Heart left ventricle (tissue), 16 donors: ENCODE data around the gene KLHL6. TPM values are rescaled to one million over a fixed set of nuclear protein-coding genes. Genes with fewer than 3 reads are reported as not detected.

Experiments
- ATAC-seq, 4 donors: fragments of 200-7000 bp; cut with Tn5 transposase; one replicate each; pipeline ENCODE4 v1.9.1; 2020 to 2022; ENCODE audit warnings: moderate library complexity in 4 of 4, mild to moderate bottlenecking in 3 of 4, moderate number of reproducible peaks in 1 of 4
- DNase-seq, 5 donors: peaks; one replicate each; pipeline ENCODE4 v3.0.0-alpha.2; 2020
- H3K27ac ChIP-seq, 12 donors: fragments of 200-600 bp; sonication (generic) in 4 of 12; one replicate each; pipeline versions ENCODE4 v1.5.0 to v1.8.0; 2016 to 2022; ENCODE audit warnings: mild to moderate bottlenecking in 2 of 12
- H3K27me3 ChIP-seq, 9 donors: fragments of 200-600 bp; sonication (generic) in 2 of 9; one replicate each; pipeline versions ENCODE4 v1.5.1 to v1.8.0; 2016 to 2022; ENCODE audit warnings: mild to moderate bottlenecking in 3 of 9
- H3K36me3 ChIP-seq, 9 donors: fragments of 200-600 bp; sonication (generic) in 2 of 9; one replicate each; pipeline versions ENCODE4 v1.5.0 to v1.8.0; 2018 to 2022; ENCODE audit warnings: mild to moderate bottlenecking in 2 of 9
- H3K4me1 ChIP-seq, 12 donors: fragments of 200-600 bp; sonication (generic) in 4 of 12; one replicate each; pipeline versions ENCODE4 v1.5.0 to v1.8.0; 2016 to 2022; ENCODE audit warnings: mild to moderate bottlenecking in 3 of 12
- H3K4me3 ChIP-seq, 12 donors: fragments of 200-600 bp; sonication (generic) in 4 of 12; one replicate each; pipeline versions ENCODE4 v1.5.0 to v1.8.0; 2017 to 2022; ENCODE audit warnings: mild to moderate bottlenecking in 9 of 12, moderate library complexity in 4 of 12
- H3K9me3 ChIP-seq, 12 donors: fragments of 200-600 bp; sonication (generic) in 4 of 12; one replicate each; pipeline versions ENCODE4 v1.5.0 to v1.8.0; 2016 to 2022; ENCODE audit warnings: mild to moderate bottlenecking in 1 of 12
- POLR2A ChIP-seq, 2 donors: fragments of 450-650 bp; IDR thresholded peaks; one replicate each; pipeline ENCODE4 v1.6.1; 2017; ENCODE audit warnings: antibody characterized with exemption in 2 of 2, mild to moderate bottlenecking in 2 of 2, moderate library complexity in 2 of 2
- WGBS, 4 donors: extraction: QIAGEN DNeasy Blood & Tissue Kit in 2 of 4; methylation state at CpG; one replicate each; pipeline versions ENCODE4 v1.1.5 to v1.1.7; 2013 to 2018; 5-methylcytosine and 5-hydroxymethylcytosine counted together
- intact Hi-C, 10 donors: fragments of 100-400 bp; cut with DNase I; formaldehyde crosslinking; loops; one replicate each; pipeline versions ENCODE4 v1.11.1 to v1.14.2; 2022
- polyA plus RNA-seq, 2 donors: library from polyadenylated mRNA; stranded (reverse); fragments of 200-250 nt; gene quantifications; one replicate each; pipeline ENCODE4 v1.2.3, GENCODE V29; 2013
- total RNA-seq, 9 donors: library from RNA; depleted of rRNA in 2 of 9; stranded (reverse); fragments of >200 nt in 2 of 9; fragmentation: NEBNext Ultra II Directional in 3 of 9; extraction: Animal tissue kit (Norgen Biotek cat#: 25700) in 3 of 9; gene quantifications; one replicate each; pipeline versions ENCODE4 v1.1.0 to v1.2.4, GENCODE V29; 2016 to 2023
- TF ChIP-seq, protein P1 (sequence below), 12 donors: fragments of 200-600 bp; sonication (generic) in 4 of 12; IDR thresholded peaks; one replicate each; pipeline versions ENCODE4 v1.5.0 to v1.8.0; 2018 to 2022; ENCODE audit warnings: antibody characterized with exemption in 12 of 12, mild to moderate bottlenecking in 5 of 12
- donor health status: ischemic (EF 13 %, LVEDD 7.1; RV severe dilation, severe dysfunction).
- donor health status: healthy with polysubstance abuse.
- donor health status: DM: no; HTN: yes; CAD: no.
- donor health status: DM: no; HTN: no; CAD: no.
- donor health status: ischemic (EF 25% LVEDD 6.9; RV normal size, moderate dysfunction).
- donor health status: ischemic (EF 25% LVEDD 5.7; RV mildly dilated, moderate dysfunction).
- donor health status: healthy.
- donor health status: DM: yes; HTN: yes; CAD: no.
- donor health status: ischemic (EF 35%, LVEDD 5.7; RV mildly dilated, moderate dysfunction).
- donor health status: nonischemic (EF 11% LVEDD 7.7; RV severe dilation, severe dysfunction).
- donor health status: DM: yes; HTN: yes; CAD: no.
- donor health status: PGD.
- donor health status: ischemic (EF 29% LVEDD 5.4; RV normal size, mild dysfunction).
- donor health status: nonischemic (EF 23%, LVEDD 6.1; RV moderate dilation, normal function).

KLHL6 gene
- total and polyA plus RNA-seq, 11 donors = 0.46 to 8.1 (median 0.83) TPM

DNA sequence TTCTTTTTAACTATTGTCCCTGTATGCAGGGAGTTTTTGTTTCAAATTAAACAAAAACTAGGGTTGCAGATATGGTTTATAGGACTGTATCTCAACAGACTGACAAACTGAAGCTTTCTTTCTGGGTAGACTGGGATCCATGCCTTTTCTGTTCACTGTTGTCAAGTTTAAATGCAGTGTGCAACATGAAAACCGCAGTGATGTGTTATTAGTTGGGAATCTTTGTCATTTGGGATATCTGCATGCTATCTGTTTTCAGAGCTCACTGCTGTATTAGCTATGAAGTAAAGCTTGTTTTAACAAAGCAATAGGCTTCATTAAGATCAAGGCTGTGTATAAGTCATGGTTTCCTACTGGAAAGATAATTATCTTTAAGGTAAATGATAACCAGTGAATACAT lies 105.7 kb downstream of the KLHL6 start:
- intact Hi-C loops = no loop called here
- H3K9me3 ChIP-seq = peaks cover 0 to under 1% (median 0%) of the 10 kb centered on the region in 12 donors
- H3K4me1 ChIP-seq = peaks cover 4 to 30% (median 21%) of the 10 kb centered on the region in 12 donors
- peaks cover 0 to 33% (median 18%) of the 10 kb centered on the region in 9 donors for H3K36me3 ChIP-seq
- TF ChIP-seq POLR2A (IDR thresholded peaks at IDR 0.05) = no peak
- TF ChIP-seq, protein P1, sequence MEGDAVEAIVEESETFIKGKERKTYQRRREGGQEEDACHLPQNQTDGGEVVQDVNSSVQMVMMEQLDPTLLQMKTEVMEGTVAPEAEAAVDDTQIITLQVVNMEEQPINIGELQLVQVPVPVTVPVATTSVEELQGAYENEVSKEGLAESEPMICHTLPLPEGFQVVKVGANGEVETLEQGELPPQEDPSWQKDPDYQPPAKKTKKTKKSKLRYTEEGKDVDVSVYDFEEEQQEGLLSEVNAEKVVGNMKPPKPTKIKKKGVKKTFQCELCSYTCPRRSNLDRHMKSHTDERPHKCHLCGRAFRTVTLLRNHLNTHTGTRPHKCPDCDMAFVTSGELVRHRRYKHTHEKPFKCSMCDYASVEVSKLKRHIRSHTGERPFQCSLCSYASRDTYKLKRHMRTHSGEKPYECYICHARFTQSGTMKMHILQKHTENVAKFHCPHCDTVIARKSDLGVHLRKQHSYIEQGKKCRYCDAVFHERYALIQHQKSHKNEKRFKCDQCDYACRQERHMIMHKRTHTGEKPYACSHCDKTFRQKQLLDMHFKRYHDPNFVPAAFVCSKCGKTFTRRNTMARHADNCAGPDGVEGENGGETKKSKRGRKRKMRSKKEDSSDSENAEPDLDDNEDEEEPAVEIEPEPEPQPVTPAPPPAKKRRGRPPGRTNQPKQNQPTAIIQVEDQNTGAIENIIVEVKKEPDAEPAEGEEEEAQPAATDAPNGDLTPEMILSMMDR (IDR thresholded peaks at IDR 0.05) = no peak
- H3K4me3 ChIP-seq = peak overlapping the region in 9 of 12 donors; percentile 62 to 88 (median 77)
- H3K27me3 ChIP-seq = no peaks in the 10 kb centered on the region
- peak overlapping the region in 9 of 12 donors; percentile 6 to 91 (median 56) for H3K27ac ChIP-seq
- WGBS, 4 donors = 38 to 43% (median 42%) methylated on average over 1 of the region's 1 CpG
- DNase-seq (no peak), ATAC-seq (no peak)

DNA sequence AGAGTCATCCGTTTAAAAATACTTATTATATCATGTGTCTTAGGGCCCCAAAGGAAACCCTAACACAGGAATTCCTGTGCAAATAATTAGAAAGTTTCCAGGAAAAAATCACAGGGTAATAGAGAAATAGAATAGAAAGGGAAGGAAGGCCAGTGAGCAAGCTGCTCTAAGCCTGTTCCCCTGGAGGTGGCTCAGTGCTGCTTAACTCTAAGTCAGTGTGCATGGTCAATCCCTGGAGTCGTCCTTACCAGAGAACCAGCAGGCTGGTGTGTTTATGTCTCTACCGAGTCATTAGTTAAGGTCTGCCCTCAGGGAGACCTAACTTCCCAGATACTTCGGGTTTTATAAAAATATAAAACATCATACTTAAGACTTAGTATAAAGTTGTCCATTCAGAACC lies 106.1 kb downstream of the KLHL6 start:
- Histone ChIP-seq H3K9me3 (peaks cover 0 to 4% (median 0%) of the 10 kb centered on the region in 12 donors), H3K36me3 (peaks cover 0 to 29% (median 14%) of the 10 kb centered on the region in 9 donors), H3K27ac (peak overlapping the region in 9 of 12 donors; percentile 11 to 91 (median 56)), H3K4me1 (peaks cover 4 to 30% (median 21%) of the 10 kb centered on the region in 12 donors), H3K27me3 (no peaks in the 10 kb centered on the region), H3K4me3 (peak overlapping the region in 9 of 12 donors; percentile 62 to 88 (median 77))
- ATAC-seq = peak; percentile 35 to 54 (median 47)
- intact Hi-C loops = no loop called here
- TF ChIP-seq POLR2A (IDR thresholded peaks at IDR 0.05) = no peak
- TF ChIP-seq, protein P1 (IDR thresholded peaks at IDR 0.05) = peak in 2 of 12 donors; percentile 18 to 35
- peak in 1 of 5 donors; percentile 31 for DNase-seq
- WGBS, 4 donors = 4 to 16% (median 11%) methylated on average over 4 of the region's 4 CpGs

DNA sequence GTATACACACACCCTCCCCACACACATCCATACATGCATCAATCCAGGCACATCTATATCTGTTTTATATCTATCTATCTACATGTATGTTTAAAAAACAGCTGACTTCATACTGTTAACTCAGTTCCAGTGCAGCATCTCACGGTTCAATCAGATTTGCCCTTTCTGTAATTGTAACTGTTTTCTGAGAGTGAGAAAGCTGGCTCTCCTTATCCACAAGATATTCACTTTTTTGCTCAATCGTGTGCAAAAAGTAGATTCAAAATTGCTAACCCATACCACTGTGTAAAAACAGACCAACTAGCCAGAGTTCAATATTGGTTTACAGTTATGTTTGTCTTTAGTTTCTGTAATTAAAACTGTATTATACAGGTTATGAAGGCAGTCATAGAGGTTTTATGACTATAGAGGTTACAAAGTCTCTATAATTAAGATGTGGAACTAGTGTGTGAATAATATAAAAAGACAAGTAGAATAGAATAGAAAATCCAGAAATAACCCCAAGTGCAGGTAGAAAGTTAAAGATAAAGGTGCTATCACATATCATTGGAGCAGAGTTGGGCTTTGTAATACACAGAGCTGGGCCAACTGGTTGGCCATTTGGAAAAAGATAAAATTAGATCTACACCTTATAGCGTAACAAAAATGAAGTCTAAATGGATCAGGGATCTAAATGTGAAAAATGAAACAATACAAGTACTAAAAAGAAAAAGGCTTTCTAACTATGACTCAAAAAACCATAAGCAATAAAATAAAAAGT lies 107.0 kb downstream of the KLHL6 start:
- TF ChIP-seq POLR2A (IDR thresholded peaks at IDR 0.05) = no peak
- TF ChIP-seq, protein P1 (IDR thresholded peaks at IDR 0.05) = no peak
- Histone ChIP-seq H3K27me3 (no peaks in the 10 kb centered on the region), H3K27ac (peak overlapping the region in 11 of 12 donors; percentile 36 to 91 (median 81)), H3K4me1 (peaks cover 4 to 30% (median 20%) of the 10 kb centered on the region in 12 donors), H3K36me3 (peaks cover 0 to 20% (median 10%) of the 10 kb centered on the region in 9 donors), H3K9me3 (peaks cover 0 to 13% (median 3%) of the 10 kb centered on the region in 12 donors), H3K4me3 (peak overlapping the region; percentile 61 to 88 (median 78))
- ATAC-seq (no peak), DNase-seq (no peak)
- intact Hi-C loops = no loop called here
- 19 to 27% (median 25%) methylated on average over 3 of the region's 3 CpGs for WGBS, 4 donors
